Activated T-helper 1 cell treated with anti-CD3 and anti-CD28 coated beads, Interleukin-12 subunit alpha, Interleukin-12 subunit beta, Interleukin-2, Interleukin-4 antibody, amounts not matched to agents 30 ng/mL and 10 ng/mL and 1 ng/mL, durations not matched to agents 14 hours and 24 hours and 36 hours (primary cell): Measurements from ENCODE around the gene TARS1. TPM values are rescaled to one million over a fixed set of nuclear protein-coding genes. Genes with fewer than 3 reads are reported as not detected.
"Not testable (repeated sequence)": the region's sequence is repeated elsewhere in the genome, so short reads cannot be mapped to it uniquely, and the experiment has no call there.

Experiments used
- DNase-seq: peaks from one replicate; pipeline ENCODE4 v3.0.0; 2021; ENCODE audit warnings: low spot score
- H3K27ac Mint-ChIP-seq: one replicate; pipeline ENCODE4 v1.8.0; 2021; ENCODE audit warnings: mild to moderate bottlenecking, mixed read lengths
- H3K27me3 Mint-ChIP-seq: one replicate; pipeline ENCODE4 v1.8.0; 2022; ENCODE audit warnings: mild to moderate bottlenecking, moderate library complexity, mixed read lengths; ENCODE audit not compliant: insufficient read depth
- H3K36me3 Mint-ChIP-seq: one replicate; pipeline ENCODE4 v1.8.0; 2021; ENCODE audit warnings: low read depth, mixed read lengths
- H3K4me1 Mint-ChIP-seq: one replicate; pipeline ENCODE4 v1.8.0; 2021; ENCODE audit warnings: low read depth, mixed read lengths
- H3K4me3 Mint-ChIP-seq: one replicate; pipeline ENCODE4 v1.8.0; 2021; ENCODE audit warnings: mild to moderate bottlenecking, moderate library complexity, mixed read lengths
- H3K9me3 Mint-ChIP-seq: one replicate; pipeline ENCODE4 v1.8.0; 2021; ENCODE audit warnings: mixed read lengths
- intact Hi-C: fragments of 100-400 bp; cut with micrococcal nuclease; formaldehyde crosslinking; loops from one replicate; pipeline ENCODE4 v1.15.1; 2024
- total RNA-seq: library from RNA; stranded (reverse); gene quantifications from 2 replicates; pipeline ENCODE4 v1.2.3, GENCODE V29; 2022

Gene TARS1
- total RNA-seq, 1 donor from 2014 or later: 184 TPM

DNA sequence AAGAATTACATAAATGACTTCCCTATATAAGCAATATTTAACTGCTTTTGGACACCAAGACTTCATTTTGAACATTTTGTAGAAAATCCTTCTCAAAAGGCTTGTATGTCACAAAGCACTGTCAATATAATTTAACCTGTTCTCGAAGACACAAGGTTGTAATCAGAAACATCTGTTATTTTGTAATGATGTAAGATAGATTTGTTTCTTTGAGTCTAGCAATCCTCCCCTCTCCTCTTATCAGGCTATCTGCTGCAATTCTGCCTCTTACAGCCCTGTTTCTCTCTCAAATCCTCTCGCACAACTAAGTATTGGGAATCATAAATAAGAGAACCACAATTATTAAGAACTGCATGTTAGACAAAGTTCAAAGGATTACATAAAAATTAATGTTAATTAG, 18.6 kb upstream of the TARS1 start:
- Mint-ChIP-seq H3K27ac (no peak overlapping the region), H3K27me3 (peaks cover 1% of the 10 kb centered on the region), H3K4me1 (no peaks in the 10 kb centered on the region), H3K9me3 (no peaks in the 10 kb centered on the region), H3K4me3 (no peak overlapping the region), H3K36me3 (no peaks in the 10 kb centered on the region)
- intact Hi-C loops: loop anchor here (2.0 kb wide), 1 partner anchor 713 kb away; no protein-coding TSS in a partner anchor
- DNase-seq: no peak

DNA sequence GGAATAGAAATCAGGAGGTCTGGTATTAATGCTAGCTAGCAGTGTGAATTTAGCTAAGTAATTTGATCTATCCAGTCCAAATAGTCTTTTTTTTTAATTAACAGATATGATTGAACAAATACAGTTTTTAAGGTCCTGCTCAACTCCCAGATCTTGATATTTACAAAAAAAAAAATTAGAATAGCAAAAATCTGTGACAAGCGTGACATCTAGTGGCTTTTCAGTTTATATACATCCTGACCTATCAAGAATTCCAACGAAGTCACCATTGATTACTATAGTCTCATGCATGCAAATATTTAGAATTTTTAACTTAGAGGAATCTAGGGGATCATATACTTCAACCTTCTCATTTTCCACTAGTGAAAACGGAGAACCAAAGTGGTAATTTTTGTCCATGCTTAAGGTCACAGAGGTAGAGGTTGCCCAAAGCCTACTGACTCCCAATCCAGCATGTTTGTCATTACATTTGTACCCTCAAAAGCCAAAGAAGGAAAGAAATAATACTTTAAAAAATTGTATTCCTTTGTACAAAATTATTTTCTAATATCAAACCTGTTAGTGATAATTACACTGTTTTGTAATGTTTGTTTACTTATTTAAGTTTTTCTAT, 17.6 kb upstream of the TARS1 start:
- Mint-ChIP-seq H3K4me3 (no peak overlapping the region), H3K4me1 (no peaks in the 10 kb centered on the region), H3K27ac (no peak overlapping the region), H3K36me3 (no peaks in the 10 kb centered on the region), H3K27me3 (peaks cover 1% of the 10 kb centered on the region), H3K9me3 (no peaks in the 10 kb centered on the region)
- intact Hi-C loops: loop anchor here (2.0 kb wide), 1 partner anchor 714 kb away; no protein-coding TSS in a partner anchor
- DNase-seq: no peak

DNA sequence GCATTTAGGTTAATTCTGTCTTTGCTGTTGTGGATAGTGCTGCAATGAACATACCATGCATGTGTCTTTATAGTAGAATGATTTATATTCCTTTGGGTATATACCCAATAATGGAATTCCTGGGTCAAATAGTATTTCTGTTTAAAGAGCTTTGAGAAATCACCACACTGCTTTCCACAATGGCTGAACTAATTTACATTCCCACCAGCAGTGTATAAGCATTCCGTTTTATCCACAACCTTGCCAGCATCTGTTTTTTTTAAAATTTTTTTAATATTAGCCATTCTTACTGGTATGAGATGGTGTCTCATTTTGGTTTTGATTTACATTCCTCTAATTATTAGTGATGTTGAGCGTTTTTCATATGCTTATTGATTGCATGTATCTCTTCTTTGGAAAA, 15.5 kb upstream of the TARS1 start:
- H3K36me3 Mint-ChIP-seq: no peaks in the 10 kb centered on the region
- no peak for DNase-seq
- H3K27ac Mint-ChIP-seq: no peak overlapping the region
- peaks cover 1% of the 10 kb centered on the region for H3K27me3 Mint-ChIP-seq
- no peaks in the 10 kb centered on the region for H3K9me3 Mint-ChIP-seq
- intact Hi-C loops: no loop called here
- no peak overlapping the region for H3K4me3 Mint-ChIP-seq
- no peaks in the 10 kb centered on the region for H3K4me1 Mint-ChIP-seq

DNA sequence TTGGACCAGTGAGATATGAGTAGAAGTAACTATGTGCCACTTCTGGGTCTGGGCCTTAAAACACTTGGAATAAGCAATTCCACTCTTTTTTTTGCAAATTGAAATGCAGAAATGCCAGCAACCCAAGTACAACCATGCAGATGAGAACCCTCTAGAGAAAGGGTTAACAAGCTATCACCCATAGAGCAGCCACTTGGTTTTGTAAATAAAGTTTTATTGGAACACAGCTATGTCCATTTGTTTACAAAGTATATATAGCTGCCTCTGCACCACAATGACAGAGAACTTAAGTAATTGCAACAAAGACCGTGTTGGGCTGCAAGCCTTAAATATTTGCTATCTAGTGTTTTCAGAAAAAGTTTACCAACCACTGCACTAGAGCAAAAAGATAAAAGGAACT, 9.8 kb upstream of the TARS1 start:
- peaks cover 5% of the 10 kb centered on the region for H3K4me1 Mint-ChIP-seq
- H3K4me3 Mint-ChIP-seq: no peak overlapping the region
- no peak overlapping the region for H3K27ac Mint-ChIP-seq
- H3K9me3 Mint-ChIP-seq: no peaks in the 10 kb centered on the region
- DNase-seq: no peak
- H3K27me3 Mint-ChIP-seq: peaks cover 3% of the 10 kb centered on the region
- H3K36me3 Mint-ChIP-seq: no peaks in the 10 kb centered on the region
- intact Hi-C loops: no loop called here

DNA sequence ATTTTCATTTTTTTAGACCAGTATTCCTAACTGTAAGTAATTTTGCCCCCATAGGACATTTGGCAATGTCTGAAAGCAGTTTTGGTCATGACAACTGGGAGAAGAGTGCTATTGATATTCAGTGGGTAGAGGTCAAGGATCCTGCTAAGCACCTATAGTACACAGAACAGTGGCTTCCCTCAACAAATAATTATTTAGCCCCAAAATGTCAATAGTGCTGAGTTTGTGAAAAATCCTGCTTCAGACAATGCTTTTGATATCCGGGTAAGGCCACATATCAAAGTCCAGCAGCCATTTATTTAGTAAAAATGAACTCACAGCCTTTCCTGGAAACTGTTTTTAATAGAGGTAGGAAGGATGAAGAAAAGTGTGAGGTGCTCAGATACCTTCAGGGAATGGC, 8.1 kb upstream of the TARS1 start:
- Mint-ChIP-seq H3K27ac (no peak overlapping the region), H3K4me1 (peaks cover 7% of the 10 kb centered on the region), H3K4me3 (no peak overlapping the region), H3K9me3 (no peaks in the 10 kb centered on the region), H3K27me3 (peaks cover 3% of the 10 kb centered on the region), H3K36me3 (no peaks in the 10 kb centered on the region)
- DNase-seq: no peak
- intact Hi-C loops: no loop called here

DNA sequence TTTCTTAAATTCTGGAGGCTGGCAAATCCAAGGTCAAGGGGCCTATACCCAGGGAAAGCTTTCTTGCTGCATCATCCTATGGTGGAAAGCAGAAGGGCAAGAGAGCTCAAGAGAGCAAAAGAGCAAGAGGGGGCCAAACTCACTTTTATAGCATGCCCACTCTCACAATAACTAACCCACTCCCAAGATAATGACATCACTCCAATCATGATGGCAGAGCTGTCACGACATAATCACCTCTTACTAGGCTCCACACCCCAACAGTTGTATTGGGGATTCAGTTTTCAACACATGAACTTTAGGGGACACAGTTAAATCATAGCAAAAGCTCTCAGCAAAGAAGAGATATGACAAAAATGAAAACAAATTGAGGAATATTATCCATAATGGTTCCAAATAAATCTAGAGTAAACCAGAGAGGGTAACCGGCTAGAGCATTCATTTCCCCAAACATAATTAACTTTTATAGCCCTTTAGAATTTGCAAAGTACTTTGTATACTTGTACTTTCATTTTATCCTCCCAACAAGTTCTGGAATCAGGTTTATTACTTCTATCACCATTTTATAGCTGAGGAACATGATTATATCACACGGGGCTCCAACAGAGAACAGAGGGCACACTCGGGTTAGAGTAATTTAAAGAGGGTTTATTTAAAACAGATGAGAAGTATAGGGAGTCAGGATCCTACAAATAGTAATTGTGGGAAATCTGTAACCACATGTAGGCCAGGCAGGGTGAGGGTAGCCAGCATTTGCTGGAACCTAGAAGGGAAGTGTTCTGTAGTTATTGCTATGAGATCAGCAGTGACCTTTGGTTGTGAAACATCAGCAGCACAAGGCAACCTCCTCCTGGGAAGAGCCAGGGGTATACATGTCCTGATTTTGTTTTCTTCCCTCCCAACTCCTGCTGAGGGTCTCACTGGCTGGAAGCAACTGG, 7.2 kb upstream of the TARS1 start:
- DNase-seq: no peak
- Mint-ChIP-seq H3K4me3 (no peak overlapping the region), H3K27me3 (peaks cover 3% of the 10 kb centered on the region), H3K27ac (no peak overlapping the region), H3K9me3 (no peaks in the 10 kb centered on the region), H3K36me3 (no peaks in the 10 kb centered on the region), H3K4me1 (peaks cover 7% of the 10 kb centered on the region)
- intact Hi-C loops: no loop called here

DNA sequence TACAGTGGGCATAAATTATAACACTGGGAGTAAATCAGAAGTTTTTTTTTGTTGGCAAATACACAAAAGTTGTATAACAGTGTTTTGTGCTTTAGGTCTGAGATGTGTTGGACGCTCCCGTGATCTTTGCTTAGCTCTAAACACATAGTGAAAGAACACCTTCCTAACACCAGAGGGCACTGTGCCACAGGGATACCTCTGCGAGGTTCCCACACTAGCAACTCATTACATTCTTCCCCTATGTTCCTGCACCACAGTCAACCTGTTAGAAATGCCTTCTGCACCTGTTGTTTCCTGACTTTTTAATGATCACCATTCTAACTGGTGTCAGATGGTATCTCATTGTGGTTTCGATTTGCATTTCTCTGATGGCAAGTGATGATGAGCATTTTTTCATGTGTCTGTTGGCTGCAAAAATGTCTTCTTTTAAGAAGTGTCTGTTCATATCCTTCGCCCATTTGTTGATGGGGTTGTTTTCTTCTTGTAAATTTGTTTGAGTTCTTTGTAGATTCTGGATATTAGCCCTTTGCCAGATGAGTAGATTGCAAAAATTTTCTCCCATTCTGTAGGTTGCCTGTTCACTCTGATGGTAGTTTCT, 4.8 kb upstream of the TARS1 start:
- not testable (repeated sequence) for H3K27me3 Mint-ChIP-seq, H3K4me1 Mint-ChIP-seq, H3K4me3 Mint-ChIP-seq, H3K9me3 Mint-ChIP-seq, H3K27ac Mint-ChIP-seq, H3K36me3 Mint-ChIP-seq
- intact Hi-C loops: loop anchor here (1.0 to 5.0 kb wide), 4 partner anchors 161 to 1031 kb away; no protein-coding TSS in a partner anchor
- peak; percentile 46 for DNase-seq

DNA sequence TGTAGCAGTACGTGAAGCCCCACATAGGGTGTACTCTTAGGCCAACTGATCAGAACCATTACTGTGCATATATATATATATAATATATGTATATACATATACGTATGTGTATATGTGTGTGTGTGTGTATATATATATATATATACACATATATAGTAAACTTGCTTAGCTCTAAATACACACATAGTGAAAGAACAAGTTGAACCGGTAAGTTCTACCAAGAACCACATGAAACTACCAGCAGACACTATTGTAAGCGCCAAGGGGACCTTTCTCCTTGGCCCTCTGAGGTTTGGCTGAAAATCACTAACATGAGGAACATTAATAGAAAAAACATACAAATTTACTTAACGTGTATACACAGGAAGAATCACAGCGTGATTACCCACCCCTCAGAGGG, 1.8 kb upstream of the TARS1 start:
- intact Hi-C loops: loop anchor here (5.0 kb wide), 2 partner anchors 158 to 1028 kb away; no protein-coding TSS in a partner anchor
- Mint-ChIP-seq H3K27ac (no peak overlapping the region), H3K36me3 (peaks cover 6% of the 10 kb centered on the region), H3K27me3 (no peaks in the 10 kb centered on the region), H3K9me3 (no peaks in the 10 kb centered on the region), H3K4me3 (no peak overlapping the region), H3K4me1 (peaks cover 14% of the 10 kb centered on the region)
- DNase-seq: no peak

DNA sequence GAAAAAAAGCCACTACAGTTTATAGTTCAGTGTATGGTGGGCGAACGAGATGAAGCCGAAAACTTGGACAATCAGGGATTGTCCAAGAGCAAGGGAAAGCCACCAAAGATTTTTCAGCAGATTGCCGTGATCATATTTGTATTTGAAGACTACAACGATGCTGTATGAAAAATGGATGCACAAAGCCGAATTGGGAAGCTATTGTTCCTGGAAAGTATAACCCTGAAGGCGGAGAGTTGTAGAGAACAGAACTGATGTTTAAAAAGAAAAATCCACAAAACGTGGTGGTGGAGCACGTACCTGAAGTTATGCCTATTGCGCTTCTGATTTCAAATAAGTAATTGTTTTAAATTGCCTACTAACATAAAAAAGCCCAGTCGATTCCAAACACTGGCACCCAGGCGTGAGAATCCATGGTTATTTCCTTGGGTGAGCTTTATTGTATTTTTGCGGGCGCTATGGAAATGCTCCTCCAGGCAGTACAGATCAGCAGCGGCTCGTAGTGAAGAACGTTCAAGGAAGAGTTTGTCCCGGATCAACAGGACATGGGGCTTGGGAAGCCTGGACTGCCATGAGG, 772 bp upstream of the TARS1 start:
- DNase-seq: no peak
- Mint-ChIP-seq H3K4me3 (no peak overlapping the region), H3K27me3 (no peaks in the 10 kb centered on the region), H3K27ac (no peak overlapping the region), H3K4me1 (peaks cover 22% of the 10 kb centered on the region), H3K9me3 (no peaks in the 10 kb centered on the region), H3K36me3 (peaks cover 7% of the 10 kb centered on the region)
- intact Hi-C loops: loop anchor here (1.0 to 10.0 kb wide), 12 partner anchors 140 to 1908 kb away; partner anchors contain the start of genes AMACR, BRIX1, C5orf22 and DROSHA

DNA sequence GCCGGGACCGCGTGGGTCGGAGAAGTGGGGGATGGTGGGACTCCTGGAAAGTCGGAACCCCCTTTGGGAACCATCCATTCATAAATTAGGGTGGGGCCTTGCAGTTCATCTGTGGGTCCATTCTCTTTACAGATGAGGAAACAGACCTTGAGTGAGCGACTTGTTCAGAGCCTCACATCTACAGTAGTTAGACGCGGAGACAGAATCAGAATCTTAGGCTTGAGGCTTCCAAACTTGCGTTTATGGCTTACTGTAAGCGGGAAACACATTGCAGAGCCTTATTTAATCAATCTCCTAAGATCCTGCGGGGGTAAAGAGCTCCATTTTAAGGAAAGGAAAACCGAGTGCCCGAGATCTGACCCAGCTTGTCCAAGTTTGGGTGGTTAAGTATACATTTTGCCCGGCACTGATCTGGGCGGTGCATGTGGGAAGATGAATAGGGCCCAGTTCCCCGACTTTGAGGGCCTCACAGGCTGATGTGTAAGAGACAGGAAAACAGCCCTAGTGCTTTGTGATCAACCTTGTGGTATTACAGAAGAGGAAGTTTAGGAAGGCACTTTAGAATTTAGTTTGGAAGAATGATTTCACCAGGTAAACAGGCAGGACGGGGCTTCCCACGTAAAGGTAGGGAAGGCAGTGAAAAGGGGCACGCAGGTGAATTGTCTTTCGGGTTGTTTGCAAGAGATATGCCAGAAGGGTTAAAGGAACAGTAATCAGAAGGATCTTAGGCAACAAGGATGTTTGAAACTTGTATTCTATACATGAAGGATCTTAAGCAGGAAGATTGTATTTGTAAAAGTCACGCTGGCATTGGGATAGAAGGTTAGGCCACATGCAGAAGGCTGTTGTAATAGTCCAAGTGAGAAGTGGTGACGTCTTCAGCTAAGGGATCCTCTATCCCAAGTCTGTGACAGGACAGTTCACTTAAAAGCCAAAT, 744 bp downstream of the TARS1 start:
- no peaks in the 10 kb centered on the region for H3K9me3 Mint-ChIP-seq
- no peaks in the 10 kb centered on the region for H3K27me3 Mint-ChIP-seq
- peaks cover 19% of the 10 kb centered on the region for H3K36me3 Mint-ChIP-seq
- H3K4me1 Mint-ChIP-seq: peaks cover 27% of the 10 kb centered on the region
- intact Hi-C loops: loop anchor here (1.0 to 10.0 kb wide), 6 partner anchors 403 to 1909 kb away; partner anchors contain the start of genes BRIX1, C5orf22, DROSHA and MTMR12
- no peak overlapping the region for H3K4me3 Mint-ChIP-seq
- DNase-seq: no peak
- no peak overlapping the region for H3K27ac Mint-ChIP-seq

DNA sequence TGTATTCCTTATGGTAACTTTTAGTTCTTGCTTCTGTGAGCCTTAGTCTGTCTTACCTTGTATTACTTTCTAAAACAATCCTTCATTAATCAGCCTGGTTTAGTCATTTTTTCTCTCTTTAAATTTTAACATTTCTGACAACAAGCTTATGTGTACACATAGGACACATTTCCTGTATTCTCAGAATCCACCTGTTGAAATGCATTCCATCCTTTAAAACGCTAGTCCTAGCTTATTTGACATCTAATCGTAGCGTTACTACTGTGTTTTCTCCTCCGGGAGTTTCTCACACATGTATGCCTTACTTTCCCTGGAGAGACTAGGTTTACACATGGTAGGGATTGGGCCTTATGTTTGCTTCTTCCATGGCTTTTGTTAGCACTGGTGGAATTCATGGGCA, 3.8 kb downstream of the TARS1 start:
- peaks cover 53% of the 10 kb centered on the region for H3K4me1 Mint-ChIP-seq
- no peaks in the 10 kb centered on the region for H3K27me3 Mint-ChIP-seq
- no peak overlapping the region for H3K4me3 Mint-ChIP-seq
- peak overlapping the region; percentile 15 for H3K27ac Mint-ChIP-seq
- intact Hi-C loops: loop anchor here (5.0 to 10.0 kb wide), 4 partner anchors 400 to 1912 kb away; partner anchors contain the start of genes BRIX1, C5orf22, DROSHA and RAD1
- no peaks in the 10 kb centered on the region for H3K9me3 Mint-ChIP-seq
- peaks cover 42% of the 10 kb centered on the region for H3K36me3 Mint-ChIP-seq
- no peak for DNase-seq

DNA sequence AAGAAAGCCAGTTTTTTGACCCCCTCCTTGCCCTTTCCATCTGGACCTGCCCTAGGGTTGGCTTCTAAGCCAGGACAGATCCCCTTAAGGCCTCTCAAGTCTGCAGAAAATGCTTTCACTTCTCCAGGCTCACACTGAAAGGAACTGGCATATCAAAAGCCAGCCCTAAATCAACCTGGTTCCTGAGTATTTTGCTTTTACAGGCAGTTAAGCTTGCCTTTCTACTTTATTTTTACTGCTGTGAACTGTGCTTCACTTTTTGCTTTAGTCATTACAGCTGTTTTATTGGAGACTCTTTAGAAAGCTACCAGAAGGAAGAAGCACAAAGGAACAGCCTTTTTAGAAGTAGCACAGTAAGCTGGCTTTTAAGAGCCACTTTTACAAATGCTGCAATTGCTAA, 5.0 kb downstream of the TARS1 start:
- intact Hi-C loops: loop anchor here (5.0 to 10.0 kb wide), 2 partner anchors 399 to 1233 kb away; no protein-coding TSS in a partner anchor
- no peak overlapping the region for H3K27ac Mint-ChIP-seq
- H3K9me3 Mint-ChIP-seq: no peaks in the 10 kb centered on the region
- no peak overlapping the region for H3K4me3 Mint-ChIP-seq
- H3K36me3 Mint-ChIP-seq: peaks cover 48% of the 10 kb centered on the region
- DNase-seq: no peak
- no peaks in the 10 kb centered on the region for H3K27me3 Mint-ChIP-seq
- H3K4me1 Mint-ChIP-seq: peaks cover 53% of the 10 kb centered on the region
